Endothelial cell of umbilical vein (primary cell): ENCODE results near the gene CRY1. TPM values are rescaled to one million over a fixed set of nuclear protein-coding genes. Genes with fewer than 3 reads are reported as not detected.

ENCODE experiments used
- BruUV-seq: library from RNA; stranded (reverse); fragments of 400-500 nt; replicated peaks from 2 replicates; lab custom pipeline; 2021; lab: Mats Ljungman, UMichigan
- CTCF ChIA-PET: fragments of 300-600, 350-600 bp; sonication (Branson Sonifier 250); formaldehyde crosslinking; loops from one replicate; lab custom pipeline; 2021; ENCODE audit warnings: antibody characterized with exemption, inconsistent platforms; lab: Charles Lee
- POLR2A ChIA-PET: fragments of 300-600, 350-600 bp; sonication (Branson Sonifier 250); formaldehyde crosslinking; loops from one replicate; lab custom pipeline; 2021; ENCODE audit warnings: antibody characterized with exemption, inconsistent platforms; lab: Charles Lee
- DNase-seq: peaks from one replicate; pipeline ENCODE4 v3.0.0-alpha.2; 2011; ENCODE audit warnings: low read depth, low spot score
- FAIRE-seq: peaks from 2 replicates; lab custom pipeline; 2011; peaks lifted over from hg19 to GRCh38; lab: Jason Lieb, UNC
- H2AFZ ChIP-seq: 2 replicates; pipeline ENCODE4 v1.6.0; 2012; ENCODE audit warnings: low read depth, low read length, control low read depth, inconsistent platforms
- H3K27ac ChIP-seq: 2 replicates; pipeline ENCODE4 v1.5.1; 2011; ENCODE audit warnings: low read depth, mild to moderate bottlenecking, control low read depth, low read length, moderate library complexity; ENCODE audit not compliant: insufficient read depth
- H3K27me3 ChIP-seq, 2 experiments: 2 replicates each; pipeline versions ENCODE4 v1.6.0 to v1.6.1; 2011; ENCODE audit warnings: low read length in 2 of 2, mixed read lengths in 1 of 2; ENCODE audit not compliant: control insufficient read depth in 2 of 2, insufficient read depth in 2 of 2
- H3K36me3 ChIP-seq, 2 experiments: 2 replicates in 1 of 2; 3 replicates in 1 of 2; pipeline ENCODE4 v1.5.1; 2011; ENCODE audit warnings: low read length in 2 of 2, mild to moderate bottlenecking in 1 of 2, moderate library complexity in 1 of 2; ENCODE audit not compliant: control insufficient read depth in 2 of 2, insufficient read depth in 2 of 2; ENCODE audit errors: extremely low read depth in 1 of 2
- H3K4me1 ChIP-seq: 3 replicates; pipeline ENCODE4 v1.5.1; 2011; ENCODE audit warnings: mild to moderate bottlenecking, low read length; ENCODE audit not compliant: control insufficient read depth, insufficient read depth; ENCODE audit errors: extremely low read depth
- H3K4me2 ChIP-seq: 2 replicates; pipeline ENCODE4 v1.6.1; 2011; ENCODE audit warnings: low read length, control low read depth, mixed read lengths; ENCODE audit not compliant: insufficient read depth
- H3K4me3 ChIP-seq, 3 experiments: fragments of 200-600 bp in 1 of 3; sonication (generic), shearing (Covaris generic) in 1 of 3; replicated peaks in 1 of 3; 2 replicates each; pipeline ENCODE4 v1.5.1; 2011 to 2016; ENCODE audit warnings: control low read depth in 3 of 3, low read length in 3 of 3, mild to moderate bottlenecking in 2 of 3, inconsistent platforms in 1 of 3, low read depth in 1 of 3, moderate library complexity in 1 of 3; ENCODE audit not compliant: insufficient read depth in 1 of 3
- H3K79me2 ChIP-seq: 2 replicates; pipeline ENCODE4 v1.6.0; 2012; ENCODE audit warnings: low read length, inconsistent platforms; ENCODE audit not compliant: control insufficient read depth, insufficient read depth
- H3K9ac ChIP-seq: replicated peaks from 2 replicates; pipeline ENCODE3; 2011; ENCODE audit warnings: low read length, control low read depth; ENCODE audit not compliant: insufficient read depth; ENCODE audit errors: extremely low read depth
- H3K9me1 ChIP-seq: replicated peaks from 3 replicates; pipeline ENCODE4 v1.6.0; 2011; ENCODE audit warnings: mild to moderate bottlenecking, low read length; ENCODE audit not compliant: control insufficient read depth, insufficient read depth; ENCODE audit errors: extremely low read depth
- H3K9me3 ChIP-seq: replicated peaks from 2 replicates; pipeline ENCODE4 v1.5.1; 2012; ENCODE audit warnings: low read length, inconsistent platforms; ENCODE audit not compliant: control insufficient read depth, insufficient read depth
- H4K20me1 ChIP-seq: replicated peaks from 2 replicates; pipeline ENCODE3; 2011; ENCODE audit warnings: mild to moderate bottlenecking, low read length; ENCODE audit not compliant: control insufficient read depth, insufficient read depth; ENCODE audit errors: extremely low read depth
- EZH2 ChIP-seq: IDR thresholded peaks from 2 replicates; pipeline ENCODE4 v1.6.1; 2012; ENCODE audit warnings: borderline replicate concordance, low read depth, mild to moderate bottlenecking, moderate library complexity, low read length, inconsistent platforms; ENCODE audit not compliant: severe bottlenecking
- FOS ChIP-seq: IDR thresholded peaks from 2 replicates; pipeline ENCODE4 v1.6.1; 2011; ENCODE audit warnings: mild to moderate bottlenecking, low read length, moderate library complexity, borderline replicate concordance; ENCODE audit not compliant: insufficient read depth
- GATA2 ChIP-seq: IDR thresholded peaks from 2 replicates; pipeline ENCODE4 v1.7.0; 2011; ENCODE audit warnings: low read depth, mild to moderate bottlenecking, moderate library complexity, mixed read lengths, low read length; ENCODE audit not compliant: insufficient read length, insufficient read depth
- JUN ChIP-seq: IDR thresholded peaks from 2 replicates; pipeline ENCODE4 v1.6.1; 2011; ENCODE audit warnings: borderline replicate concordance, low read depth; ENCODE audit not compliant: insufficient read length, insufficient read depth
- MYC ChIP-seq: IDR thresholded peaks from one replicate; pipeline ENCODE4 v1.6.1; 2011; ENCODE audit warnings: mild to moderate bottlenecking, low read depth, low read length
- POLR2A ChIP-seq: IDR thresholded peaks from 2 replicates; pipeline ENCODE4 v1.6.1; 2012; ENCODE audit warnings: low read depth, mild to moderate bottlenecking, control low read depth, low read length
- POLR2AphosphoS5 ChIP-seq: IDR thresholded peaks from 2 replicates; pipeline ENCODE4 v1.6.1; 2012; ENCODE audit warnings: low read depth, mild to moderate bottlenecking, control low read depth, low read length, moderate library complexity; ENCODE audit not compliant: insufficient read depth
- dilution Hi-C: fragments of 300-500 bp; cut with MboI; formaldehyde crosslinking; loops from one replicate; pipeline ENCODE4 v1.15.0; 2019; ENCODE audit warnings: low sequenced_read_pairs; ENCODE audit not compliant: extremely low pct_ligation_motif_present
- intact Hi-C: fragments of 100-400 bp; cut with micrococcal nuclease; formaldehyde crosslinking; loops from one replicate; pipeline ENCODE4 v1.10.0; 2022
- polyA plus RNA-seq, 4 experiments: library from polyadenylated mRNA; depleted of rRNA in 3 of 4; stranded (reverse) in 3 of 4; unstranded in 1 of 4; fragments of >200 nt; gene quantifications; 2 replicates each; pipeline versions ENCODE4 v1.2.1 to v1.2.3, GENCODE V29; 2011 to 2012; ENCODE audit warnings: missing spikeins in 1 of 4
- total RNA-seq: library from RNA; stranded (reverse); gene quantifications from 2 replicates; pipeline ENCODE4 v1.2.3, GENCODE V29; 2021
- TF ChIP-seq, protein P1 (sequence below), 2 donors: IDR thresholded peaks; 1 replicate in 1 of 2; 2 replicates in 1 of 2; pipeline ENCODE4 v1.5.1; 2011; ENCODE audit warnings: low read length in 2 of 2, mild to moderate bottlenecking in 2 of 2, moderate library complexity in 2 of 2, control low read depth in 1 of 2, inconsistent platforms in 1 of 2, low read depth in 1 of 2; ENCODE audit not compliant: insufficient read depth in 1 of 2; ENCODE audit errors: extremely low read depth in 1 of 2
- TF ChIP-seq, protein P2 (sequence below): IDR thresholded peaks from 2 replicates; pipeline ENCODE4 v1.6.1; 2011; ENCODE audit not compliant: insufficient read depth, insufficient read length

Gene CRY1
- total and polyA plus RNA-seq, 2 donors (not counting 3 experiments of a cell fraction or from before 2014, with no cell fraction given): 11.4 to 21.0 TPM

DNA sequence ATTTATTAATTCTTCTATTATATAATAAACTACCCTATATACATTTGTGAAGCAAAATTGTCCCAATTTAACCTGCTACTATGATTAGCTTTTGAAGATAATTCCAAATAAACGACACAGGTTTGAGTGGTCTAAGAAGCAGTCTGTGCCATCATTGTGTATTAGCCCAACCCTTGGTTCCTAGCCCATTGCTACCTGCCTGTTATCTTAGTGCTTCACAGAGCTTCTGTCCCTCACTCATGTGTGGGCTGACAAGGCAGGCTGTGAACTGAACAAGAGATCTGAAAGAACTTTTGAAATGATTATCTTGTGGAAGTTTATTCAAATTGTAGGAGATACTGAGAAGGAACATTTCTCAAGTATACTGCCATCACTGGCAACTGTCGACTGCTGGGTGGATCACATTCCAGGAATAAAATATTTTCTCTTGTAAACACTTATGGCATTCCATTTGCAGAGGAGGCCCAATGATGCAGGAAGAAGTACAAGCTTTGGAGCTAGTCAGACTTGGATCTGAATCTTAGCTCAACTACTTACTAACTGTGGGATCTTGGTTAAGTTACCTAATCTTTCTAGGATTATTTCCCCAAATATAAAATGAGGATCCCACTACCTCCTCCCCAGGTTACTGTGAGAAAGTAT lies 98.6 kb downstream of the CRY1 start:
- dilution Hi-C loops: no loop called here
- H3K27ac ChIP-seq: no peak overlapping the region

More for the DNA sequence above, 98.6 kb downstream of the CRY1 start:
- intact Hi-C loops: no loop called here
- FAIRE-seq (no peak), DNase-seq (no peak)
- TF ChIP-seq POLR2AphosphoS5 (no peak), JUN (no peak), EZH2 (no peak), POLR2A (no peak), FOS (no peak), MYC (no peak), GATA2 (no peak)
- TF ChIP-seq, protein P1, sequence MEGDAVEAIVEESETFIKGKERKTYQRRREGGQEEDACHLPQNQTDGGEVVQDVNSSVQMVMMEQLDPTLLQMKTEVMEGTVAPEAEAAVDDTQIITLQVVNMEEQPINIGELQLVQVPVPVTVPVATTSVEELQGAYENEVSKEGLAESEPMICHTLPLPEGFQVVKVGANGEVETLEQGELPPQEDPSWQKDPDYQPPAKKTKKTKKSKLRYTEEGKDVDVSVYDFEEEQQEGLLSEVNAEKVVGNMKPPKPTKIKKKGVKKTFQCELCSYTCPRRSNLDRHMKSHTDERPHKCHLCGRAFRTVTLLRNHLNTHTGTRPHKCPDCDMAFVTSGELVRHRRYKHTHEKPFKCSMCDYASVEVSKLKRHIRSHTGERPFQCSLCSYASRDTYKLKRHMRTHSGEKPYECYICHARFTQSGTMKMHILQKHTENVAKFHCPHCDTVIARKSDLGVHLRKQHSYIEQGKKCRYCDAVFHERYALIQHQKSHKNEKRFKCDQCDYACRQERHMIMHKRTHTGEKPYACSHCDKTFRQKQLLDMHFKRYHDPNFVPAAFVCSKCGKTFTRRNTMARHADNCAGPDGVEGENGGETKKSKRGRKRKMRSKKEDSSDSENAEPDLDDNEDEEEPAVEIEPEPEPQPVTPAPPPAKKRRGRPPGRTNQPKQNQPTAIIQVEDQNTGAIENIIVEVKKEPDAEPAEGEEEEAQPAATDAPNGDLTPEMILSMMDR (IDR thresholded peaks at IDR 0.05; ENCODE audit: extremely low read depth in 1 of 2, insufficient read depth in 1 of 2, low read depth in 1 of 2, low read length in 2 of 2): no peak
- TF ChIP-seq, protein P2, sequence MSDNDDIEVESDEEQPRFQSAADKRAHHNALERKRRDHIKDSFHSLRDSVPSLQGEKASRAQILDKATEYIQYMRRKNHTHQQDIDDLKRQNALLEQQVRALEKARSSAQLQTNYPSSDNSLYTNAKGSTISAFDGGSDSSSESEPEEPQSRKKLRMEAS: no peak
- no peaks in the 10 kb centered on the region for H3K4me1 ChIP-seq
- ChIA-PET POLR2A (no interaction called here), CTCF (no interaction called here)
- no peak overlapping the region for H3K4me3 ChIP-seq
- H3K79me2 ChIP-seq: no peaks in the 10 kb centered on the region
- no peak overlapping the region for H3K9ac ChIP-seq
- peaks cover 0 to 2% of the 10 kb centered on the region in 2 experiments for H3K36me3 ChIP-seq
- no peak overlapping the region for H3K4me2 ChIP-seq
- no TSS peak for BruUV-seq
- H3K27me3 ChIP-seq: no peaks in the 10 kb centered on the region
- H3K9me3 ChIP-seq: no peaks in the 10 kb centered on the region
- H3K9me1 ChIP-seq: no peaks in the 10 kb centered on the region
- H2AFZ ChIP-seq: no peak overlapping the region
- no peaks in the 10 kb centered on the region for H4K20me1 ChIP-seq
